ENCODE results near the gene CHRND. TPM values are rescaled to one million over a fixed set of nuclear protein-coding genes. Genes with fewer than 3 reads are reported as not detected.

CHRND gene
- polyA plus RNA-seq, 1 donor from 2014 or later = not detected

GRCh38 chr2:232573771-232574435, 47.9 kb downstream of the CHRND start:
- no peak overlapping the region for H3K27ac ChIP-seq (ENCODE audit: low read length)
- H3K9me2 ChIP-seq (ENCODE audit: insufficient read depth, low read length) = no peaks in the 10 kb centered on the region
- H4K20me1 ChIP-seq (ENCODE audit: insufficient read depth) = no peaks in the 10 kb centered on the region
- H3K9ac ChIP-seq (ENCODE audit: low read length) = no peak overlapping the region
- no peaks in the 10 kb centered on the region for H3F3A ChIP-seq (ENCODE audit: insufficient read depth, low read length, poor library complexity, severe bottlenecking)
- peaks cover 9% of the 10 kb centered on the region for H3K36me3 ChIP-seq (ENCODE audit: insufficient read depth, low read length)
- no peaks in the 10 kb centered on the region for H3K9me3 ChIP-seq (ENCODE audit: low read length)
- no peak overlapping the region for H3K4me2 ChIP-seq (ENCODE audit: low read length)
- no peaks in the 10 kb centered on the region for H3K79me2 ChIP-seq (replicated peaks; ENCODE audit: insufficient read depth, low read length)
- H3K27me3 ChIP-seq (ENCODE audit: insufficient read depth, low read depth, low read length) = no peaks in the 10 kb centered on the region
- TF ChIP-seq EP300 (conservative IDR thresholded peaks at IDR 0.05; ENCODE audit: poor library complexity, severe bottlenecking) (no peak), TAF1 (IDR thresholded peaks at IDR 0.05; ENCODE audit: low read depth) (no peak), RAD21 (conservative IDR thresholded peaks at IDR 0.05) (no peak), REST (IDR thresholded peaks at IDR 0.05; ENCODE audit: borderline replicate concordance) (no peak), SMC3 (conservative IDR thresholded peaks at IDR 0.05; ENCODE audit: poor library complexity) (no peak), POLR2AphosphoS5 (IDR thresholded peaks at IDR 0.05) (no peak), EZH2 (IDR thresholded peaks at IDR 0.05; ENCODE audit: borderline replicate concordance, insufficient read depth, low read length, poor library complexity, severe bottlenecking) (no peak), MXI1 (conservative IDR thresholded peaks at IDR 0.05; ENCODE audit: poor library complexity, severe bottlenecking) (no peak)
- TF ChIP-seq, protein P1, sequence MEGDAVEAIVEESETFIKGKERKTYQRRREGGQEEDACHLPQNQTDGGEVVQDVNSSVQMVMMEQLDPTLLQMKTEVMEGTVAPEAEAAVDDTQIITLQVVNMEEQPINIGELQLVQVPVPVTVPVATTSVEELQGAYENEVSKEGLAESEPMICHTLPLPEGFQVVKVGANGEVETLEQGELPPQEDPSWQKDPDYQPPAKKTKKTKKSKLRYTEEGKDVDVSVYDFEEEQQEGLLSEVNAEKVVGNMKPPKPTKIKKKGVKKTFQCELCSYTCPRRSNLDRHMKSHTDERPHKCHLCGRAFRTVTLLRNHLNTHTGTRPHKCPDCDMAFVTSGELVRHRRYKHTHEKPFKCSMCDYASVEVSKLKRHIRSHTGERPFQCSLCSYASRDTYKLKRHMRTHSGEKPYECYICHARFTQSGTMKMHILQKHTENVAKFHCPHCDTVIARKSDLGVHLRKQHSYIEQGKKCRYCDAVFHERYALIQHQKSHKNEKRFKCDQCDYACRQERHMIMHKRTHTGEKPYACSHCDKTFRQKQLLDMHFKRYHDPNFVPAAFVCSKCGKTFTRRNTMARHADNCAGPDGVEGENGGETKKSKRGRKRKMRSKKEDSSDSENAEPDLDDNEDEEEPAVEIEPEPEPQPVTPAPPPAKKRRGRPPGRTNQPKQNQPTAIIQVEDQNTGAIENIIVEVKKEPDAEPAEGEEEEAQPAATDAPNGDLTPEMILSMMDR (IDR thresholded peaks at IDR 0.05; ENCODE audit: poor library complexity, severe bottlenecking) = no peak
- no peak overlapping the region for H3K4me3 ChIP-seq (ENCODE audit: low read length)
- H2AFZ ChIP-seq (ENCODE audit: low read depth, low read length) = no peak overlapping the region

GRCh38 chr2:232574674-232575403, 48.9 kb downstream of the CHRND start:
- no peak for TF ChIP-seq MXI1 (conservative IDR thresholded peaks at IDR 0.05; ENCODE audit: poor library complexity, severe bottlenecking)
- TF ChIP-seq, protein P1 (IDR thresholded peaks at IDR 0.05; ENCODE audit: poor library complexity, severe bottlenecking) = no peak
- TF ChIP-seq TAF1 (IDR thresholded peaks at IDR 0.05; ENCODE audit: low read depth) = no peak
- TF ChIP-seq RAD21 (conservative IDR thresholded peaks at IDR 0.05) = no peak
- TF ChIP-seq POLR2AphosphoS5 (IDR thresholded peaks at IDR 0.05) = no peak
- no peak for TF ChIP-seq REST (IDR thresholded peaks at IDR 0.05; ENCODE audit: borderline replicate concordance)
- no peaks in the 10 kb centered on the region for H3F3A ChIP-seq (ENCODE audit: insufficient read depth, low read length, poor library complexity, severe bottlenecking)
- no peak overlapping the region for H3K4me3 ChIP-seq (ENCODE audit: low read length)
- H3K27ac ChIP-seq (ENCODE audit: low read length) = no peak overlapping the region
- peaks cover 9% of the 10 kb centered on the region for H3K36me3 ChIP-seq (ENCODE audit: insufficient read depth, low read length)
- no peaks in the 10 kb centered on the region for H3K9me3 ChIP-seq (ENCODE audit: low read length)
- no peak overlapping the region for H2AFZ ChIP-seq (ENCODE audit: low read depth, low read length)
- no peaks in the 10 kb centered on the region for H4K20me1 ChIP-seq (ENCODE audit: insufficient read depth)
- H3K9me2 ChIP-seq (ENCODE audit: insufficient read depth, low read length) = no peaks in the 10 kb centered on the region
- H3K79me2 ChIP-seq (replicated peaks; ENCODE audit: insufficient read depth, low read length) = no peaks in the 10 kb centered on the region
- H3K9ac ChIP-seq (ENCODE audit: low read length) = no peak overlapping the region
- no peak overlapping the region for H3K4me2 ChIP-seq (ENCODE audit: low read length)
- H3K27me3 ChIP-seq (ENCODE audit: insufficient read depth, low read depth, low read length) = no peaks in the 10 kb centered on the region

All from neural cell (in vitro differentiated cells).